ENCODE data around the gene TMEM167B.
"Not testable (repeated sequence)": the region's sequence is repeated elsewhere in the genome, so short reads cannot be mapped to it uniquely, and the experiment has no call there.

The TMEM167B gene

GRCh38 chr1:109114342-109114674 is 23.7 kb downstream of the TMEM167B start:
- no peak for DNase-seq

GRCh38 chr1:109115685-109116084 is 25.1 kb downstream of the TMEM167B start:
- DNase-seq: no peak

GRCh38 chr1:109116286-109116685 is 25.7 kb downstream of the TMEM167B start:
- DNase-seq: no peak

- DNase-seq: no peak
Observed at GRCh38 chr1:109118089-109118488, 27.5 kb downstream of the TMEM167B start.

GRCh38 chr1:109120356-109120755 is 29.8 kb downstream of the TMEM167B start:
- no peak for DNase-seq

DNA sequence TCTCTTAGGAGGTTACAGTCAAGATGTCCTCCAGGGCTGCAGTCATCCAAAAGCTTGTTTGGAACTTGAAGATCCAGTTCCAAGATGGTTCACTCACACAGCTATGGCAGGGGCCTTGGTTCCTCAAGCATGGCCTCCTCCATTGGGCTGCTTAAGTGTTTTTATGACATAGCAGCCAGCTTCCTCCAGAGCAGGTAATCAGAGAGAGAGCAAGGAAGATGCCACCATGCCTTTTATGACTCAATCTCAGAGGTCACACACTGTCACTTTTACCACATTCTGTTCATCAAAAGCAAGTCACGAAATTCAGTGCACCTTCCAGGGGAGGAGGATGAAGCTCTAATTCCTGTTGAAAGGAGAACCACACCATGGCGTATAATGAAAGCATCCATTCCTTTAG is 40.5 kb downstream of the TMEM167B start:
- no peak for DNase-seq

GRCh38 chr1:109131800-109132199 is 41.2 kb downstream of the TMEM167B start:
- DNase-seq: no peak

GRCh38 chr1:109133002-109133706 is 42.6 kb downstream of the TMEM167B start:
- no peak for DNase-seq

DNA sequence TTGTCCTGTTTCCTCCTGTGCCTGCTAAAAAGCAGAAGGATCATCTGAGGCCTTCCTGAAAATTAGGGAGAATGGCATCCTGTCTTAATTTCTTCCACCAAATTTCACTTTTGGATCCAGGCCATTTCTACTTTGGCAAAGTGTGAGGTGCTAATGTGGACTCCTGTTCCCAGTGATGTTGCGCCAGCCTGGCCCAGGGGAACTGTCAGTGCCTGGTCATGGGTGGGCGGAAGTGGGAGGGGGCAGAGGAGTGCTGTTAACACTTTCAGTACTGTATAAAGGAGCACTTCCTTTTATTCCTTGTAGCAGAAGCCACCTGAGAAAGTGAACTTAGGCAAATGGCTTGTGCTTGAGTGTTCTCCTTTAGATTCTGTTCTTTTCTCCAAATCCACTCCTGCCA is 43.3 kb downstream of the TMEM167B start:
- no peak for DNase-seq

- no peak for DNase-seq
Observed at GRCh38 chr1:109134423-109134822, 43.9 kb downstream of the TMEM167B start.

DNA sequence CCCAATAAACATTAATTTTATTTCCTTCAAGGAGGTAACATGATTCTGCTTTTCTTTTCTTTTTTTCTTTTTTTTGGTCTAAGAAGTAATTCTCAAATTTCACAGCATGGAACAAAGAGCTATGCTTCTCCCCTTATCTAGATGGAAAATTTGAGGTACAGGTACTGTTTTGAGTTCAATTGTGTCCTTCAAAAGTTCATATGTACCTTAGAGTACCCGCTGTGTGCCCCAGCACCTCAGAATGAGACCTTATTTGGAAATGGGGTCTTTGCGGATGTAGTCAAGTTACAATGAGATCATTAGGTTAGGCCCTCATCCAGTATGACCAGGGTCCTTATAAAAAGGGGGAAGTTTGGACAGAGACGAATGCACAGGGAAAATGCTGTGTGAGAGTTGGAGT is 45.4 kb downstream of the TMEM167B start:
- no peak for DNase-seq

- no peak for DNase-seq
Observed at GRCh38 chr1:109136766-109137165, 46.2 kb downstream of the TMEM167B start.

DNA sequence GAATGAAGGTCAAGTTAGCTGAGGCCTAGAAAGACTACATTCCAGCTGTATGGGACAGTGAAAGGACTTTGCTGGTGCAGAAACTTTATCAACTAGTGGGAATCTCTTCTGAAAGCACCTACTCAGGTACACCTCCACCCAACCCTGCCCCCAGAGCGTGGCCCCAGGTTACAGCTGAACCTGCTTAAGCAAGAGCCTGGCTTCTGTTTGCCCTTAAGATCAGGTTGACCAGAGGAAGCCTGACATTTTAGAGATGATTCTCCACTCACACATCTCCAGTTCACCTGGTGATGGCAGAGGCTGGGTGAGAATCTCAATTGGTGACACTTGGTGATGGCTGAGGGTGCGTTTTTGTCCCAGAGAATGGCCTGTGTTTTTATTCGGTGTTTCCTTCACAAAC is 47.4 kb downstream of the TMEM167B start:
- DNase-seq: no peak

DNA sequence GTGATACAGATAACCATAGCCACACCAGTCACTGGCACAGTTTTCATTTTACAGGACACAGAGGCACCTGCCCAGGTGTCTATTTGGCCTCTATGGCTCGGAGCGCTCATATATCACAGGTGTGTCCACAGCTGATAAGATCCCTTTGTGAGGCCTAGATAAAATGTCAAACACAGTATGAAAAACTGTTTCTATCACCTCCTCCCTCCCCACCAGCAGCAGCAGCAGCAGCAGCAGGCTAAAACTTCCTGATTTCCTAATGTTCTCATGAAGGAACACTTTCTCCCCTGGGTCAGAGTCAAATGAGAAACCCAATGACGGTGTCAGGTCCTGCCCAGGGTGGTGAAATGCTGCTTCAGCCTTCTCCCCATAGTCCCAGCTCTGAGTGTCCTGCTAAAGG is 47.8 kb downstream of the TMEM167B start:
- no peak for DNase-seq

- no peak for DNase-seq
Observed at GRCh38 chr1:109140392-109140791, 49.8 kb downstream of the TMEM167B start.

DNA sequence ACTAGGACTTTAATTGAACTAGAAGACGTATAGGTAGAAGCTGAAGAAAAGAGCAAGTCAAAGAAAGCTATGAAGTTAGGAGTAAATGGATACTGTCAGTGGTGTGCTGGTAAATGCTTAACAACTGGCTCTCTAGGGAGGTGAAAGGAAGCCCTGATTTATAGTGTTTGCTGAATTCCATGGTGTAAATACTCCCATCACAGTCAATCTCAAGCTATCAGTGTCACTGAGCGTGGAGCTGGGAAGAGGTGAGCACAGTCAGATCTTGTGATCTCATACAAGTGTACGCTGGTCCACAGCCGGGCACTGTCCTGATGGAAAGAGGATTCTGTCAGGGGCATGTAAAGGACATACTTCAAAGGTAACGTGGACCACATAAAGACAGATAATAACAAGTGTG is 51.7 kb downstream of the TMEM167B start:
- DNase-seq: no peak

GRCh38 chr1:109142725-109143124 is 52.2 kb downstream of the TMEM167B start:
- DNase-seq: not testable (repeated sequence)
